ENCODE results near the gene HSP90AB1.
A peak's percentile ranks its signal among the peaks of the same experiment; 100 is the strongest.

Gene HSP90AB1

GRCh38 chr6:44285552-44286284 lies 38.8 kb downstream of the HSP90AB1 start:
- no peak for TF ChIP-seq SPI1 (IDR thresholded peaks at IDR 0.05; ENCODE audit: borderline replicate concordance, low read depth)
- peak; percentile 95 for TF ChIP-seq REST (IDR thresholded peaks at IDR 0.05; ENCODE audit: insufficient replicate concordance, low read depth)
- no peak for TF ChIP-seq CTCF (IDR thresholded peaks at IDR 0.05; ENCODE audit: insufficient read depth, low read length)
- TF ChIP-seq POLR2AphosphoS5 (IDR thresholded peaks at IDR 0.05; ENCODE audit: low read depth), result no peak
- H3K27ac ChIP-seq (replicated peaks), result no peak overlapping the region
- H3K27me3 ChIP-seq (ENCODE audit: insufficient read depth, poor library complexity, severe bottlenecking), result peaks cover 11% of the 10 kb centered on the region
- no peak overlapping the region for H3K4me3 ChIP-seq (replicated peaks; ENCODE audit: insufficient read depth, low read length)
- DNase-seq (ENCODE audit: low read depth in 1 of 2, low spot score in 1 of 2), result no peak

GRCh38 chr6:44286285-44286565 lies 39.3 kb downstream of the HSP90AB1 start:
- TF ChIP-seq SPI1 (IDR thresholded peaks at IDR 0.05; ENCODE audit: borderline replicate concordance, low read depth) (no peak), REST (IDR thresholded peaks at IDR 0.05; ENCODE audit: insufficient replicate concordance, low read depth) (no peak), GABPA (IDR thresholded peaks at IDR 0.05; ENCODE audit: low read depth) (no peak), POLR2AphosphoS5 (IDR thresholded peaks at IDR 0.05; ENCODE audit: low read depth) (no peak), CTCF (IDR thresholded peaks at IDR 0.05; ENCODE audit: insufficient read depth, low read length) (no peak)
- no peak for DNase-seq (ENCODE audit: low read depth in 1 of 2, low spot score in 1 of 2)
- Histone ChIP-seq H3K27ac (replicated peaks) (no peak overlapping the region), H3K4me3 (replicated peaks; ENCODE audit: insufficient read depth, low read length) (no peak overlapping the region), H3K27me3 (ENCODE audit: insufficient read depth, poor library complexity, severe bottlenecking) (peaks cover 11% of the 10 kb centered on the region)

GRCh38 chr6:44286747-44287146 lies 39.8 kb downstream of the HSP90AB1 start:
- no peak overlapping the region for H3K27ac ChIP-seq (replicated peaks)
- peaks cover 11% of the 10 kb centered on the region for H3K27me3 ChIP-seq (ENCODE audit: insufficient read depth, poor library complexity, severe bottlenecking)

More at GRCh38 chr6:44286747-44287146, 39.8 kb downstream of the HSP90AB1 start:
- TF ChIP-seq SPI1 (IDR thresholded peaks at IDR 0.05; ENCODE audit: borderline replicate concordance, low read depth) (no peak), CTCF (IDR thresholded peaks at IDR 0.05; ENCODE audit: insufficient read depth, low read length) (no peak), POLR2AphosphoS5 (IDR thresholded peaks at IDR 0.05; ENCODE audit: low read depth) (no peak), GABPA (IDR thresholded peaks at IDR 0.05; ENCODE audit: low read depth) (no peak), REST (IDR thresholded peaks at IDR 0.05; ENCODE audit: insufficient replicate concordance, low read depth) (no peak)
- no peak overlapping the region for H3K4me3 ChIP-seq (replicated peaks; ENCODE audit: insufficient read depth, low read length)
- DNase-seq (ENCODE audit: low read depth in 1 of 2, low spot score in 1 of 2), result no peak
